ENCODE measurements around the gene FLNB. TPM values are rescaled to one million over a fixed set of nuclear protein-coding genes. Genes with fewer than 3 reads are reported as not detected.

The FLNB gene
- total and polyA plus RNA-seq, 2 of the 4 experiments (the other 2 are of a cell fraction): 78.0 to 136 TPM

GRCh38 chr3:58200121-58200709 is 192.0 kb downstream of the FLNB start:
- no peak overlapping the region for H3K56ac ChIP-seq (ENCODE audit: extremely low read depth, insufficient read depth, low read length)
- no peak overlapping the region for H4K8ac ChIP-seq (ENCODE audit: low read depth in 2 of 2, low read length in 2 of 2)
- intact Hi-C loops (cut with micrococcal nuclease) (no loop called here), dilution Hi-C loops (cut with HindIII; ENCODE audit: low sequenced_read_pairs, unreplicated experiment) (no loop called here), in situ Hi-C loops (cut with MboI; ENCODE audit: low sequenced_read_pairs) (no loop called here)
- ChIA-PET POLR2A (ENCODE audit: unreplicated experiment) (no interaction called here), CTCF (no interaction called here)
- no peak overlapping the region; the same call in 1 of the 2 replicates for H3K14ac ChIP-seq (replicated peaks; ENCODE audit: low read depth, low read length)
- H4K20me1 ChIP-seq (ENCODE audit: insufficient read depth, low read length): no peaks in the 10 kb centered on the region
- no TSS peak for BruUV-seq (replicated peaks)
- H2AFZ ChIP-seq (replicated peaks; ENCODE audit: low read length, poor library complexity): no peak overlapping the region
- no peaks in the 10 kb centered on the region for H3K79me1 ChIP-seq (ENCODE audit: low read depth in 1 of 2, low read length in 2 of 2)
- H3K9me1 ChIP-seq (ENCODE audit: insufficient read depth, low read length): no peaks in the 10 kb centered on the region
- ATAC-seq (ENCODE audit: low read depth): no peak
- H2AK9ac ChIP-seq (replicated peaks; ENCODE audit: low read depth, low read length, poor library complexity): no peak overlapping the region
- H3K27ac ChIP-seq (ENCODE audit: insufficient read depth, low read length): no peak overlapping the region
- H3K18ac ChIP-seq (ENCODE audit: low read depth, low read length): no peak overlapping the region
- no peak overlapping the region for H2BK120ac ChIP-seq (ENCODE audit: low read depth, low read length)
- no peak overlapping the region for H2BK20ac ChIP-seq (ENCODE audit: low read depth, low read length)
- H3K27me3 ChIP-seq (ENCODE audit: control insufficient read depth, insufficient read depth, low read length): peaks cover 15% of the 10 kb centered on the region
- H3K9me3 ChIP-seq (ENCODE audit: control insufficient read depth, insufficient read depth, low read length): peaks cover 2% of the 10 kb centered on the region; the same call in 1 of the 2 replicates
- no peak overlapping the region for H2BK5ac ChIP-seq (ENCODE audit: low read depth, low read length, poor library complexity, severe bottlenecking)
- no peaks in the 10 kb centered on the region for H3K36me3 ChIP-seq (ENCODE audit: control insufficient read depth, insufficient read depth, low read length)
- H4K91ac ChIP-seq (ENCODE audit: insufficient read depth, low read depth, low read length): no peak overlapping the region
- no peak overlapping the region for H4K5ac ChIP-seq (ENCODE audit: low read depth, low read length)
- H3K4me2 ChIP-seq (ENCODE audit: low read depth, low read length): no peak overlapping the region
- no peak overlapping the region for H3K23ac ChIP-seq (ENCODE audit: low read depth, low read length)
- H2AK5ac ChIP-seq (ENCODE audit: low read depth, low read length): no peak overlapping the region
- TF ChIP-seq USF2 (IDR thresholded peaks at IDR 0.05; ENCODE audit: low read depth, low read length) (no peak), CHD1 (IDR thresholded peaks at IDR 0.05; ENCODE audit: low read depth, low read length) (no peak), MAZ (IDR thresholded peaks at IDR 0.05; ENCODE audit: borderline replicate concordance, low read depth, low read length) (no peak), BHLHE40 (IDR thresholded peaks at IDR 0.05; ENCODE audit: low read depth, low read length) (no peak), MXI1 (IDR thresholded peaks at IDR 0.05; ENCODE audit: borderline replicate concordance, low read depth, low read length) (no peak), RCOR1 (IDR thresholded peaks at IDR 0.05; ENCODE audit: insufficient replicate concordance, low read length) (no peak), NFE2L2 (IDR thresholded peaks at IDR 0.05; ENCODE audit: low read depth, low read length) (no peak), RAD21 (IDR thresholded peaks at IDR 0.05; ENCODE audit: low read length) (no peak), ELK1 (IDR thresholded peaks at IDR 0.05; ENCODE audit: borderline replicate concordance, low read depth, low read length) (no peak), POLR2A (IDR thresholded peaks at IDR 0.05; ENCODE audit: low read depth, low read length) (no peak), FOS (IDR thresholded peaks at IDR 0.05; ENCODE audit: low read depth, low read length) (no peak), RFX5 (IDR thresholded peaks at IDR 0.05; ENCODE audit: low read depth, low read length) (no peak)
- H2BK15ac ChIP-seq (ENCODE audit: low read depth, low read length): no peak overlapping the region
- no peak overlapping the region for H3K9ac ChIP-seq (ENCODE audit: low read depth, low read length)
- no peak overlapping the region for H3K4me3 ChIP-seq (ENCODE audit: insufficient read depth, low read depth, low read length)
- no peak for DNase-seq
- peaks cover 3% of the 10 kb centered on the region; the same call in 1 of the 2 replicates for H3K4me1 ChIP-seq (ENCODE audit: control insufficient read depth, insufficient read depth, low read length)
- no peak overlapping the region for H3K4ac ChIP-seq (ENCODE audit: low read depth, low read length)
